ENCODE results near the gene AQP3.

The AQP3 gene

DNA sequence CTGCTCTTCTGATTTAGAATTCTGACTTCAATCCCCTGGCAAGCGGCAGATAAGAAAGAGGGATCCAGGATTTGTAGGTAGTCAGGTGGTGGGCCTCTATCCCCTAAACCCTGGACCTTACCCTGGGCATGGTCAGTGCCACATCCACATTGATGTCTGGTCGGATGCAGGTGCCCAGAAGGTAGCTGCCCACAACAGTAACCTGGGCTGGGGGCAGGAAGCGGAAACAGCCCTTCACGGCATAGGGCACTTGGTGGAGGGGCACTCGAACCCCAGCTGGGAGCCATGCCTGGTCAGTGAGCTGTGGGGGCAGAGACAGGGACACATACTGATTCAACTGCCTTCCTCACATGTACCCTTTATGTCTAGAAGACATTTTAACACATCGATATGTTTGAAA, 22.5 kb upstream of the AQP3 start:
- ChIA-PET POLR2A (no interaction called here), CTCF (interaction anchor here (1.3 to 5.0 kb wide), 4 partner anchors 12 to 95 kb away, joined by 3 to 58 read pairs (median 20); partner anchors contain the start of gene AQP7)
- no peak for TF ChIP-seq CTCF (IDR thresholded peaks at IDR 0.05; ENCODE audit: control extremely low read depth, extremely low read depth, low read depth, missing control alignments)
- DNase-seq (ENCODE audit: extremely low spot score), result no peak

- POLR2A ChIA-PET, result no interaction called here
- no peak for TF ChIP-seq CTCF (IDR thresholded peaks at IDR 0.05; ENCODE audit: control extremely low read depth, extremely low read depth, low read depth, missing control alignments)
- DNase-seq (ENCODE audit: extremely low spot score), result peak; percentile 6
- CTCF ChIA-PET, result interaction anchor here (1.3 to 9.9 kb wide), 5 partner anchors 13 to 94 kb away, joined by 3 to 174 read pairs (median 14); partner anchors contain the start of genes AQP3 and AQP7
Observed at GRCh38 chr9:33468797-33469621, 21.6 kb upstream of the AQP3 start.

- ChIA-PET CTCF (interaction anchor here (1.2 to 9.9 kb wide), 10 partner anchors 8 to 181 kb away, joined by 3 to 174 read pairs (median 24); partner anchors contain the start of genes AQP3, AQP7 and NOL6), POLR2A (no interaction called here)
- DNase-seq (ENCODE audit: extremely low spot score), result peak; percentile 6
- TF ChIP-seq CTCF (IDR thresholded peaks at IDR 0.05; ENCODE audit: control extremely low read depth, extremely low read depth, low read depth, missing control alignments), result no peak
Observed at GRCh38 chr9:33468215-33468730, 20.9 kb upstream of the AQP3 start.

- CTCF ChIA-PET, result interaction anchor here (1.1 to 9.9 kb wide), 20 partner anchors 9 to 1088 kb away, joined by 3 to 174 read pairs (median 6); partner anchors contain the start of genes ANKRD18B, AQP3, AQP7 and NOL6
- TF ChIP-seq CTCF (IDR thresholded peaks at IDR 0.05; ENCODE audit: control extremely low read depth, extremely low read depth, low read depth, missing control alignments), result no peak
- DNase-seq (ENCODE audit: extremely low spot score), result peak; percentile 10
- POLR2A ChIA-PET, result interaction anchor here (0.5 kb wide), 1 partner anchor 12 kb away, joined by 5 read pairs; no protein-coding TSS in a partner anchor
Observed at GRCh38 chr9:33467526-33467925, 20.1 kb upstream of the AQP3 start.

DNA sequence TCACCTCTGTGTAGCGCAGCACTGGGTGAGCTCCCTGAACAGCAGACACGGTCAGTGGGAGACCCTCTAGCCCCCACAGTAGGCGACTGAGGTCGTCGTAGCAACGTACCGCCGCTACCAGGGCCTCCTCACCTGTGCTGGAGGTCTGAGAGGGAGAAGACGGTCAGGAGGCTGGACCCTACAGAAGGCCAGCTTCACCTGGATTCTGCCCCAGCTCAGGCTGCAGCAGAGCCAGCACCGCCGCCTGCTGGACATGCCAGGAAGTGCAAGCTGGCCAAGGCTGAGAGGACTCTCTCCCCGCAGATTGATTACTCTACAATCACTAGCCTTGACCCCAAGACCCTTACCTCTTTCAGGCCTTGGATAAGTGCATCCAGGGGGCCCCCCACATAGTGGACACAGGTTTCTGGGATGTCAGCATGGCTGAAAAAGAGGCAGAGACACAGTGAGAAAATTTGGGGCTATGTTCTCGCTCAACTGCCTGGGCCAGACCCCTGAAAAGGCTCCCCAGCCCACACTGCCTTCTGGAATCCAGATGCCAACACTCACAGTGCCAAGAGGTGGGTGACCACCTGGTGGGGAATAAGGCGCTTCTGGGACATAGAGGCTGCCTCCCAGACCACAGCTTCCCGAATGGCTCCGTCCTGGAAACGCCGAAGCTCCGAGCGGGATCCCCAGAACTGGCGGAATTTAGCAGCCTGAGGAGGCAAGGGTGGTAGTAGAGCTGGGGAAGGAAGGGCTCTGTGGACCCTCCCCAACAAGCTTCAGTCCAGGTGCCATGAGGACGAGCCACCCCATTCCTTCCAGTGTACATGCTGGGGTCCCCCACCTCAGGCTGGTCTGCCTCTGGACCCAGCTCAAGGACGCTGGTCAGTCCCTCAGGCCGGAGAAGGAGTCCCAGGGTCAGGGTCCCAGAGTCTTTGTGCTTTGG, 19.4 kb upstream of the AQP3 start:
- TF ChIP-seq CTCF (IDR thresholded peaks at IDR 0.05; ENCODE audit: control extremely low read depth, extremely low read depth, low read depth, missing control alignments), result peak; percentile 94
- ChIA-PET POLR2A (no interaction called here), CTCF (interaction anchor here (0.6 to 9.9 kb wide), 35 partner anchors 9 to 1087 kb away, joined by 3 to 174 read pairs (median 4); partner anchors contain the start of genes ANKRD18B, AQP3, AQP7 and NOL6)
- DNase-seq (ENCODE audit: extremely low spot score), result peak; percentile 83

Measured in GM10248 (cell line).